A549 treated with ZK216348 at 1 μM for 4 hours (cell line): ENCODE measurements around the gene PDE12. TPM values are rescaled to one million over a fixed set of nuclear protein-coding genes. Genes with fewer than 3 reads are reported as not detected.

Experiments
- total RNA-seq: library from RNA; stranded (reverse); fragments of 200-300 nt; extraction: Qiagen RNA extraction; gene quantifications from 5 replicates; pipeline ENCODE4 v1.2.3, GENCODE V29; 2022; ENCODE audit warnings: low read depth

Gene PDE12, protein sequence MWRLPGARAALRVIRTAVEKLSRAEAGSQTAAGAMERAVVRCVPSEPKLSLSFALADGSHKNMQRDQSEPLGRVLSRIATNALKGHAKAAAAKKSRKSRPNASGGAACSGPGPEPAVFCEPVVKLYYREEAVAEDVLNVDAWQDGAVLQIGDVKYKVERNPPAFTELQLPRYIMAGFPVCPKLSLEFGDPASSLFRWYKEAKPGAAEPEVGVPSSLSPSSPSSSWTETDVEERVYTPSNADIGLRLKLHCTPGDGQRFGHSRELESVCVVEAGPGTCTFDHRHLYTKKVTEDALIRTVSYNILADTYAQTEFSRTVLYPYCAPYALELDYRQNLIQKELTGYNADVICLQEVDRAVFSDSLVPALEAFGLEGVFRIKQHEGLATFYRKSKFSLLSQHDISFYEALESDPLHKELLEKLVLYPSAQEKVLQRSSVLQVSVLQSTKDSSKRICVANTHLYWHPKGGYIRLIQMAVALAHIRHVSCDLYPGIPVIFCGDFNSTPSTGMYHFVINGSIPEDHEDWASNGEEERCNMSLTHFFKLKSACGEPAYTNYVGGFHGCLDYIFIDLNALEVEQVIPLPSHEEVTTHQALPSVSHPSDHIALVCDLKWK
- total RNA-seq = 12.9 to 17.6 TPM (median 13.9 TPM) in 5 replicates

DNA sequence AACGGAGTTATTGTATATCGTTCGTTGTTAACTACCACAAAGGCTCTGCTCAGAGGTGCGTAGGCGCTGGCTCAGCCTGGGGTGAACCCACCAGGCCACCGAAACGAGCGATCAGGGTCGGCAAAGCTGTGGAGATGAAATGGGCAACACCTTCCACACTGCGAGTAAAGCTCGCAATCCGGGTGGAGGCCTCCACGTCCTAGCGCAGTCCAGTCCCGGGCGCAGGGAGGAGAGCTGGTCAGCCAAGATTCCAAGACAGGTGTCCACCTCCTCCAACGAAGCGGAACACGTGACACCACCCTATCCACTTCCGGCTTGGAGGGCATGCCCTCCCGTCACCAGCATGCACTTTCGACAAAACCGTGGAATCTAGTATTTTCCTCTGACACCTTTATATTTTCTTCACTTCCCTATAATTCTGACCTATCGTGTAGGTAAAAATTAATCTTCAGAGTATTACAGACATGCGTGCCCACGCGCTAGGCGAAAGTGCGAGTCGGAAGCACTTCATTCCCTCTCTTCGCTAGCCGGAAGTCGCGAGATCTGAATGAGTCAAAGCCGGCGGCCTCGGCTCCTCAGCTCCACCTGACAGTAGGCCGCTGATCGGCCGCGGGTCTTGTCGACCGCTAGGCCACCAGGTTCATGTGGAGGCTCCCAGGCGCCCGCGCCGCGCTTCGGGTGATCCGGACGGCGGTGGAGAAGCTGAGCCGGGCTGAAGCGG lies at the start of gene PDE12:
TSS of gene PDE12 (plus strand) at position 537 of the 721 bp plus-strand sequence. CDS start at position 643, 106 bp downstream.

DNA sequence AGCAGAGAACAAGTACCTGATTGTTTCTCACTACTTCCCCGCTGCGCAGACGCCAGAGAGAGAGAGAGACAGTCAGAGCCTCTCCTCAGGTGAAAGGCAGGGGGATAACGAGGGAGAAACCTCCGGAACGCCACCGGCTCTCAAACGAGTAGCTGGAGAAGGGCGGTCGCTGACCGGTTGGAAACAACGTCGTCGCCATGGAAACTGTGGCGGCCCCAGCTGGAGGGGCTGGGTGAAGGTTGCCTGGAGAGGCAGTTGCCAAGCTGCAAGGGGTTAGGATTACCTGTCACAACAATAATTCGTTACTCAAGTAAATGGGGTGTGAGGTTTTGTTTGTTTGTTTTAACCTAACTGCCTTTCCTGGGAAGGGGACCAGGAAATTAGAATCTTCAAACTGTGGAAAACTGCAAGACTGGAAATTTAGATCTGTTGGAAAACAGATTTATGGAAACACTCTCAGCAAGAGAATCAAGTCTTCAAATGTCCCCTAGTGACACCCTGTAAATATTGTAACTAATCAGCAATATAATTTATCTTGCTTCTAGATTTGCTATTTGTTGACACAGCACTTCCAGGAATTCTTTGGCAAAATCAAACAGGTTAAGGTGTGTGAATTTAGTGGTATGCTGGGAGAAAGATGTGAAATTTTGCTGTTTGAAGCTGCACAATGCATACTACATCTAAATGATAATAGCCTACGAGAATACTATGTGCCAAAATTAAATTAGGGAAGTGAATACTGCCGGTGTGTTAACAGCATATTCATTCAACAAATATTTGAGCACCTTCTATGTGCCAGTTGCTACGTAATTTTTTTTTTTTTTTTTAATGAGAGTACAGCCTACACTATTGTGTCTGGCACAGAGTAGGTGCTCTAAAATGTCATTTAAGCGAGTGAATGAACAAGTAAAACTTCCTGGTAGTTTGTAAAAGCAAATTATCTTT lies 11.6 kb upstream of the PDE12 start, which contains the start of gene DNAH12:
TSS of gene DNAH12 (minus strand) at position 164 of the 945 bp plus-strand sequence. CDS start 1,474 bp downstream, outside the sequence.

DNA sequence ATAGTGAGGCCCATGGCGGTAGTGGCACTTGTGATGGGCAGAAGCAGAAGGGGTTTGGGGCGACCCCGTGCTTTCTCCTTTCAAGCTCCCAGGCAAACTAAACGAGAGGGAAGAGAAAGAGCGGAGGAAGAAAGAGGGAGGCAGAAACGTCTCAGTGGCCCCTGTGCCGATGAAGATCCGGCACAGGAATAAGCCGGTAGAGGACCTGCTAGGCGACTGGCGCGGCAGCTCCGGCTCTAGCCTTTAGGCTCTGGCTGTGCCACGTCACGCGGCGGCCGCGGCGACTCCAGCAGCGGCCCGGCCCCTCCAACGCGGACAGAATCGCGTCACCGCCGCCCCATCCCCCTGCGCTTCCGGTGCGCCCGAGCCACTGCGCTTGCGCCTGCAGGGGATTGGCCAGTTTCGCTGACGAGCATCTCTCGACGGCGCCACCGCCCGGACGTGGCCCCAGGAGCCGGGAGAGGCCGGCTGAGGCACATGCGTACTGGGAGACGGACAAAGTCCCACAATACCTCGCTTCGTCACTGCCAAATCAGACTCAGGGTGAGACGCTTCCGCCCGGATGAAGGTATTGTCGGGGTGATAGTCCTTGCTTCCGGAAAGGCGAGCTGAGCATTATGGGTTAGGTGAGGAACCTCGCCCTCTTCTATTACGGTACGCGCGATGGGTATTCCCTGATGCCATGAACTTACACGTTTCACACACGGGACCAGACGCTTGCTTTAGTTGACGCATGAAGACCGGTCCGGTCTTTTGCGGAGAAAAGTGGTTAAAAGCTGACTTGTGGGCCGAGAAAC lies 41.3 kb downstream of the PDE12 start, which contains the start of gene ARF4:
TSS of gene ARF4 (minus strand) at position 218 of the 797 bp plus-strand sequence. CDS start at position 14, 204 bp downstream.

Other genes starting within 250 kb of the PDE12 start
- 0.08 to 0.21 TPM (median 0.15 TPM) in 3 of 5 replicates, not detected in the others for gene DNAH12, start 11.9 kb upstream of the PDE12 start, total RNA-seq
- 145 to 176 TPM (median 163 TPM) in 5 replicates for gene ARF4, start 41.1 kb downstream of the PDE12 start, total RNA-seq
- gene DENND6A, start 136.8 kb downstream of the PDE12 start, total RNA-seq = 4.0 to 9.7 TPM (median 7.6 TPM) in 5 replicates
- gene SLMAP, start 200.0 kb downstream of the PDE12 start, total RNA-seq = 18.0 to 30.9 TPM (median 24.5 TPM) in 5 replicates